GM10266 (cell line): ENCODE data around the gene ITPRIPL2.
A peak's percentile ranks its signal among the peaks of the same experiment; 100 is the strongest.

Experiments used
- DNase-seq: peaks from one replicate; pipeline ENCODE4 v3.0.0; 2012; ENCODE audit errors: extremely low spot score
- TF ChIP-seq, protein P1 (sequence below): IDR thresholded peaks from 2 replicates; pipeline ENCODE4 v1.5.1; 2012; ENCODE audit warnings: mild to moderate bottlenecking, low read depth; ENCODE audit not compliant: control insufficient read depth, insufficient read depth; ENCODE audit errors: missing control alignments

ITPRIPL2 gene

DNA sequence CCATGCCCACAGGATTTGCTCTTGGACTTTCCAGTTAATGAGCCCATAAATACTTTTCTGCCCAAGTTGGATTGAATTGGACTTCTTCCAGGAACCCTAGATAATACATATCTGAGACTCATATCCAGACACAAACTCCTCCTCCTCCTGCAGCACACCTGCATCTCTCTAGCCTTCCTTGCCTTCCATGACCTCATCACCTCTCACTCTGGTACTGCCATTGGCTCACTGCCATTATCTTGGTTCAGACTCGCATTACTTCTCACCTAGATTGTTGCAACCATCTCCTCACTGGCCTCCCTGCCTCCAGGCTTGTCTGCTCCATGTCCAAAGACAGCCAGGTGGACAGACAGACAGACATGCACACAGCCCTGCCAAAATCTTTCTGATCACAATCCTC is 49.5 kb downstream of the ITPRIPL2 start:
- TF ChIP-seq, protein P1, sequence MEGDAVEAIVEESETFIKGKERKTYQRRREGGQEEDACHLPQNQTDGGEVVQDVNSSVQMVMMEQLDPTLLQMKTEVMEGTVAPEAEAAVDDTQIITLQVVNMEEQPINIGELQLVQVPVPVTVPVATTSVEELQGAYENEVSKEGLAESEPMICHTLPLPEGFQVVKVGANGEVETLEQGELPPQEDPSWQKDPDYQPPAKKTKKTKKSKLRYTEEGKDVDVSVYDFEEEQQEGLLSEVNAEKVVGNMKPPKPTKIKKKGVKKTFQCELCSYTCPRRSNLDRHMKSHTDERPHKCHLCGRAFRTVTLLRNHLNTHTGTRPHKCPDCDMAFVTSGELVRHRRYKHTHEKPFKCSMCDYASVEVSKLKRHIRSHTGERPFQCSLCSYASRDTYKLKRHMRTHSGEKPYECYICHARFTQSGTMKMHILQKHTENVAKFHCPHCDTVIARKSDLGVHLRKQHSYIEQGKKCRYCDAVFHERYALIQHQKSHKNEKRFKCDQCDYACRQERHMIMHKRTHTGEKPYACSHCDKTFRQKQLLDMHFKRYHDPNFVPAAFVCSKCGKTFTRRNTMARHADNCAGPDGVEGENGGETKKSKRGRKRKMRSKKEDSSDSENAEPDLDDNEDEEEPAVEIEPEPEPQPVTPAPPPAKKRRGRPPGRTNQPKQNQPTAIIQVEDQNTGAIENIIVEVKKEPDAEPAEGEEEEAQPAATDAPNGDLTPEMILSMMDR, result no peak
- no peak for DNase-seq

DNA sequence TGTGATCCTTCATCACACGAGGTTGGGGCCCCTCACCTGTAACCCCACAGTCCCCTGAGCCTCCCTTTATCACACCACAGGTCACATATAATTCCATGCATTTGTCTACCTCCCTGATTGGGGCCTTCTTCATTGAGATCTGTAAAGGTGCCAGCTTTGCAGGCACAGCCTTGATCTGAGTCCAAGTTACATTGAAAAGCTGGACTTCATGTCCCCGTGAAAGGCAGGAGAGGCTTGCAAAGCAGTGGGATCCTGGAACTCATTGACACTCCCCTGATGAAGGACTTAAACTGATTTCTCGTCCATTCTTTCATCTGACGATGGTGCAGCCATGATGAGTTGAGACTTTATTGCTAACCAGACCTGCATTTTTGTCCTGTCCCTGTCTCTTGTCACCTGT is 50.5 kb downstream of the ITPRIPL2 start:
- TF ChIP-seq, protein P1, result no peak
- DNase-seq, result no peak

DNA sequence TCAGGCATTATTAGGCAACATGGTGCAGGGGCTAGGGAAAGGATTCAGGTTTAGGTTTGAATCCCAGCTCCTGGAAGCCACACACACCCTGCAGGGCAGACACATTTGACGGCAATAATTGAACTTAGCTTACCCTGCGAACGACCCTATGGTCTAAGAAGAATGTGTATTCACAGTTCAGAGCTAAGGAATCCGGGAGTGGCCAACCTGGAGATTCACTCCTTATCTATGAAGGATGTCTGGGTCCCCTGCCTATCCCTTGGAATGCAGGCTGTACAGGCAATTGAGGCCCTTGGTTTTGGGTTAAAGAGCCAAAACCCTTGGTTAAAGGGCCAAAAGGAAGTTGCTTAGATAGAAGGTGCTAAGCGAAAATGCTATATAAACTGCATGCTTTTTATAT is 51.3 kb downstream of the ITPRIPL2 start:
- TF ChIP-seq, protein P1, result no peak
- DNase-seq, result no peak

DNA sequence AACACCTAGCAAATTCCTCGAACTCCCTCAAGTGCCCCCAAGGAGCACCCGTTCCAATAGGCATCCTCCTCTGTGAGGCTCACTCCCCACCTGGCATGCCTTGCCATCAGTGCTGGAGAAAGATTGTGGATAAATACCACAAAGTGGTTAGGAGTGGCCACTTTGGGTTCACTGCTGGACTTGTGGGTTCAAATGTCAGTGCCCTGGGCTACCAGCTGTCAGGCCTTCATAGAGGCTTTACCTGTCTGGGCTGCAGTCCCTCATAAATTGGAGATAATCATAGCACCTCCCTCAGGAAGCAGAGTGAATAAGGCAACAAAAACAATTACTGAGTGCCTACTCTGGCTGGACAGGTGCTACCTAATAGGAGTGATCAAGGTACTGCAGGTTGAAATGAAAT is 52.7 kb downstream of the ITPRIPL2 start:
- TF ChIP-seq, protein P1, result peak; percentile 25
- no peak for DNase-seq

DNA sequence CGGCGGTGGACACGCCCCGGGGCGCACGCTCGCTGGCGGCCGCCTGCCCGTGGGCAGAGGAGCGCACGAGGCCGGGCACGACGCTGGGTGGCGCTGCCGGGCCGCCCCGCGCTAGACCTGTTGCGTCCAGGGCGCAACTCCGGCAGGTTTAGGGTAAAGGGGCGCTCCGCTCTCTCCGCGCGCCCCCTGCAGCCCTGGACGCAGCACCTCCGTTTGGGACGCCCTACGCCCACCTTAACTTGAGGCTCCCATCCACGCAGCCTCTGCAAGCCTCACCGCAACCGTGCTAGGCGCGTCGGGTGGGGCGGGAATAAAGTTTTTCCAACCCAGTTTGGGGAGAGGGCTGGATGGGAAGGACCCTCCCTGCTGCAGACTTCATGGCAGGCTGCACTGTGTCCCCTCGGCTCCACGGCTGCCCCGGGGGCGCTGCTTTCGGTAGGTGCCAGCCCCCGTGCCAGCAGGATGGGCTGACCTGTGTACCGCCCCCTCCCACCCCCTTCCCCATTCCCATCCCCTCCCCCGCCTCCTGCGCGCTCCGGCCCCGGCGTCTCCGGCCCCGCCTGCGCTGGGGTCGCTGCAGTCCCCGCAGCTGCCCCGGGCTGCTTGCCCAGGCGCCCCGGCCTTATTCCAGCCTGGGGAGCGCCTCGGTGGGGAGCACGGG is 54.1 kb downstream of the ITPRIPL2 start, which contains the start of gene SYT17:
Gene SYT17, plus strand, starts transcription at position 531 of the 661 bp plus-strand sequence. CDS start 407 bp downstream, outside the sequence.
- TF ChIP-seq, protein P1, result peak; percentile 88
- peak; percentile 92 for DNase-seq

DNA sequence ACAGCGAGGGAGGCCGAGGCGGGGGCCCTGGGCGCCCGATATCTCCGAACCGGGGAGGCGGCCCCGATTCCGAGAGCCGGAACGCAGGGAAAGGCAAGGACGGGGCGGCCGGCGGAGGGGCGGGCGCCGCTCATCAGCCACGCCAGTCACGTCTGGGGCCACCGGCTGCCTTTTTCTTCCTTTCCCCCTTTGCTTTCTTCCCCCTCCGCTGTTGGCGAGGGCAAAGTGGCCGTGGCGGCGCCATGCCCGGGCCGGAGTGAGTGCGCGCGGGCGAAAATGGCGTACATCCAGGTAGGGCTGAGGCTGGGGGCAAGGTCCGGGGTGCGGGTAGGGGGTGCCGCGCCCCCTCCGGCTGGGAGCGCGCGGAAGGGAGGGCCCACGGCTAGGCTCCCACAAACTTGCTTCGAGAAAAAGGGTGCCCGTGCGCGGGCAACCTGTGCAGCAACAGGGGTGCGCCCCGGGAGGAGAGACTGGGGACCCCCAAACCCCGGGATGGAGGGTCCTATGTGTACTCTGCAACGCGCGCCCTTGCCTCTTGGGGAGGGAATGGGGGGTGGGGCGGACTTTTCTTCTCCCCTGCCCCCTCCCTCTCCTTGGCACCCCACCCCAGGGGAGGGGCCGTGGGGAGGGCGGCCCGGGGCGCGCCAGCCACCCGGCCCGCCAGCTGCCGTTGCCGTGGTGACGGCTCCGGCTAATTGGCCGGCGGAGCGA is 54.8 kb downstream of the ITPRIPL2 start:
- peak; percentile 61 for DNase-seq
- TF ChIP-seq, protein P1, result no peak

DNA sequence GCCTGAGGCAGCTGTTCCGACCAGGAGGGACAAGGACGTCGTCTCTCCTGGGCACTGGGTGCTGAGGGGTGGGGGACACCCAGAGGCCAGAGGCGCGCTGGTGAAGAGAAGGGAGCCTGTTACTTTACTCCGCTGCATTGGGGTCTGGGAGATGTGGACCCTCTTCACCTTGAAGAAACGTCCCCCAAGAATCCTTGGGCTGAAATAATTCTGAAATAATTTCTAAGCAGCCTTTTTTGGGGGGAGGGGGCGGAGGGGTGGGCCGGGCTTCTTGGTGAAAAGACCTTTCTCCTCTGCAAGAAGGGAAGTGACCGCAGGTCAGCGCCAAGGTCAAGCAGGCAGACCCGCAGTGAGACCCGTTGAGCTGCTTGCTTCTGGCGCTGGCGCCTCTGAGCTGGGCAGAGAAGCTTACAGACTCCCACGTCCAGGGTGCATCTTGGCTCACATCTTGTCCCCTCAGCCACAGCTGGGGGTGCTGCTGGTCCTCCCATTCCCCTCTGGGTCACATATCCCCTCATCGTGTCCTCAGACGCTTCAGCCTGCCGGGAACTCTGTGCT is 55.4 kb downstream of the ITPRIPL2 start:
- TF ChIP-seq, protein P1, result no peak
- DNase-seq, result no peak
